IMR-90 (cell line): ENCODE measurements around the gene ZC3H12D. TPM values are rescaled to one million over a fixed set of nuclear protein-coding genes. Genes with fewer than 3 reads are reported as not detected.

ENCODE experiments used
- ATAC-seq: fragments of 200-7000 bp; cut with Tn5 transposase; 2 replicates; pipeline ENCODE4 v1.9.1; 2020; ENCODE audit warnings: low read depth, mild to moderate bottlenecking, moderate library complexity
- BruUV-seq: library from RNA; stranded (reverse); fragments of 400-500 nt; replicated peaks from 2 replicates; lab custom pipeline; 2021; lab: Mats Ljungman, UMichigan
- CTCF ChIA-PET: fragments of 300-600 bp; formaldehyde crosslinking; extraction: SDS; loops from one replicate; lab custom pipeline; 2021; ENCODE audit warnings: antibody characterized with exemption; lab: Yijun Ruan, JAX
- POLR2A ChIA-PET: fragments of 300-600 bp; sonication (Branson Sonifier 250); formaldehyde crosslinking; loops from one replicate; lab custom pipeline; 2022; ENCODE audit warnings: antibody characterized with exemption; ENCODE audit not compliant: unreplicated experiment; lab: Charles Lee
- DNase-seq: peaks from one replicate; pipeline ENCODE4 v3.0.0; 2013
- H2AFZ ChIP-seq: replicated peaks from 2 replicates; pipeline ENCODE3; 2013; ENCODE audit warnings: low read length, mild to moderate bottlenecking; ENCODE audit not compliant: poor library complexity
- H2AK5ac ChIP-seq: 2 replicates; pipeline ENCODE4 v1.6.1; 2013; ENCODE audit warnings: low read depth, low read length, inconsistent platforms
- H2AK9ac ChIP-seq: replicated peaks from 2 replicates; pipeline ENCODE3; 2013; ENCODE audit warnings: mild to moderate bottlenecking, low read depth, low read length, moderate library complexity; ENCODE audit not compliant: poor library complexity
- H2BK120ac ChIP-seq: 2 replicates; pipeline ENCODE4 v1.6.1; 2013; ENCODE audit warnings: low read depth, low read length, inconsistent platforms
- H2BK15ac ChIP-seq: 3 replicates; pipeline ENCODE4 v1.6.1; 2013; ENCODE audit warnings: low read depth, low read length, inconsistent platforms
- H2BK20ac ChIP-seq: 2 replicates; pipeline ENCODE4 v1.6.1; 2013; ENCODE audit warnings: low read depth, mild to moderate bottlenecking, inconsistent platforms, low read length, moderate library complexity
- H2BK5ac ChIP-seq: 2 replicates; pipeline ENCODE4 v1.6.1; 2013; ENCODE audit warnings: mild to moderate bottlenecking, low read depth, low read length, inconsistent platforms; ENCODE audit not compliant: poor library complexity, severe bottlenecking
- H3K14ac ChIP-seq: replicated peaks from 2 replicates; pipeline ENCODE4 v1.6.1; 2013; ENCODE audit warnings: low read depth, low read length, inconsistent platforms
- H3K18ac ChIP-seq: 2 replicates; pipeline ENCODE4 v1.6.1; 2013; ENCODE audit warnings: low read depth, low read length, control low read depth
- H3K23ac ChIP-seq: 2 replicates; pipeline ENCODE4 v1.6.1; 2013; ENCODE audit warnings: low read depth, low read length, inconsistent platforms
- H3K27ac ChIP-seq: 2 replicates; pipeline ENCODE4 v1.5.1; 2013; ENCODE audit warnings: mild to moderate bottlenecking, control low read depth, low read length; ENCODE audit not compliant: insufficient read depth
- H3K27me3 ChIP-seq: 2 replicates; pipeline ENCODE4 v1.6.1; 2013; ENCODE audit warnings: low read length; ENCODE audit not compliant: control insufficient read depth, insufficient read depth
- H3K36me3 ChIP-seq: 2 replicates; pipeline ENCODE4 v1.6.1; 2013; ENCODE audit warnings: low read length, mixed read lengths; ENCODE audit not compliant: control insufficient read depth, insufficient read depth
- H3K4ac ChIP-seq: 2 replicates; pipeline ENCODE4 v1.6.1; 2013; ENCODE audit warnings: low read depth, low read length, inconsistent platforms
- H3K4me1 ChIP-seq: 2 replicates; pipeline ENCODE4 v1.6.1; 2013; ENCODE audit warnings: low read length, mixed read lengths; ENCODE audit not compliant: control insufficient read depth, insufficient read depth
- H3K4me2 ChIP-seq: 2 replicates; pipeline ENCODE4 v1.6.1; 2013; ENCODE audit warnings: low read depth, mild to moderate bottlenecking, control low read depth, low read length, moderate library complexity
- H3K4me3 ChIP-seq: 2 replicates; pipeline ENCODE4 v1.5.1; 2013; ENCODE audit warnings: low read depth, mild to moderate bottlenecking, control low read depth, low read length, moderate library complexity; ENCODE audit not compliant: insufficient read depth
- H3K56ac ChIP-seq: 2 replicates; pipeline ENCODE4 v1.6.1; 2013; ENCODE audit warnings: low read length, inconsistent platforms; ENCODE audit not compliant: insufficient read depth; ENCODE audit errors: extremely low read depth
- H3K79me1 ChIP-seq, 2 experiments: 2 replicates each; pipeline ENCODE4 v1.6.1; 2013; ENCODE audit warnings: low read length in 2 of 2, inconsistent platforms in 1 of 2, low read depth in 1 of 2
- H3K9ac ChIP-seq: 2 replicates; pipeline ENCODE4 v1.6.1; 2013; ENCODE audit warnings: low read depth, low read length, control low read depth
- H3K9me1 ChIP-seq: 2 replicates; pipeline ENCODE4 v1.6.1; 2013; ENCODE audit warnings: low read length, inconsistent platforms; ENCODE audit not compliant: insufficient read depth
- H3K9me3 ChIP-seq: 2 replicates; pipeline ENCODE4 v1.6.1; 2013; ENCODE audit warnings: low read length; ENCODE audit not compliant: control insufficient read depth, insufficient read depth
- H4K20me1 ChIP-seq: 2 replicates; pipeline ENCODE4 v1.6.1; 2013; ENCODE audit warnings: low read length, inconsistent platforms; ENCODE audit not compliant: insufficient read depth
- H4K5ac ChIP-seq: 2 replicates; pipeline ENCODE4 v1.6.1; 2013; ENCODE audit warnings: mild to moderate bottlenecking, low read depth, low read length, control low read depth
- H4K8ac ChIP-seq, 2 experiments: 2 replicates each; pipeline ENCODE4 v1.6.1; 2013; ENCODE audit warnings: low read depth in 2 of 2, low read length in 2 of 2, control low read depth in 1 of 2, inconsistent platforms in 1 of 2
- H4K91ac ChIP-seq: 2 replicates; pipeline ENCODE4 v1.6.1; 2013; ENCODE audit warnings: low read depth, low read length, inconsistent platforms; ENCODE audit not compliant: insufficient read depth
- BHLHE40 ChIP-seq: fragments of 150-350 bp; IDR thresholded peaks from 2 replicates; pipeline ENCODE4 v1.6.1; 2016; ENCODE audit warnings: mild to moderate bottlenecking, low read depth, low read length
- CEBPB ChIP-seq: IDR thresholded peaks from 2 replicates; pipeline ENCODE4 v1.6.1; 2012; ENCODE audit warnings: low read depth, low read length, improper control_type of control experiment
- CHD1 ChIP-seq: IDR thresholded peaks from 2 replicates; pipeline ENCODE4 v1.6.1; 2012; ENCODE audit warnings: low read depth, low read length, improper control_type of control experiment
- FOS ChIP-seq: fragments of 150-350 bp; IDR thresholded peaks from 2 replicates; pipeline ENCODE4 v1.6.1; 2016; ENCODE audit warnings: low read depth, low read length
- MXI1 ChIP-seq: IDR thresholded peaks from 2 replicates; pipeline ENCODE4 v1.6.1; 2012; ENCODE audit warnings: low read depth, mild to moderate bottlenecking, low read length, moderate library complexity, borderline replicate concordance
- NFE2L2 ChIP-seq: fragments of 150-350 bp; IDR thresholded peaks from 2 replicates; pipeline ENCODE4 v1.6.1; 2016; ENCODE audit warnings: low read depth, mild to moderate bottlenecking, low read length
- RAD21 ChIP-seq: IDR thresholded peaks from 2 replicates; pipeline ENCODE4 v1.6.1; 2012; ENCODE audit warnings: low read length, improper control_type of control experiment
- RCOR1 ChIP-seq: IDR thresholded peaks from 2 replicates; pipeline ENCODE4 v1.6.1; 2012; ENCODE audit warnings: mild to moderate bottlenecking, low read length, improper control_type of control experiment; ENCODE audit not compliant: insufficient replicate concordance
- RFX5 ChIP-seq: IDR thresholded peaks from 2 replicates; pipeline ENCODE4 v1.8.0; 2012; ENCODE audit warnings: low read depth, mild to moderate bottlenecking, low read length, moderate library complexity
- SMC3 ChIP-seq: fragments of 150-350 bp; IDR thresholded peaks from 2 replicates; pipeline ENCODE4 v1.6.1; 2016; ENCODE audit warnings: low read depth, mild to moderate bottlenecking, antibody characterized with exemption, low read length, moderate library complexity
- WGBS, 2 experiments: methylation state at CpG; one replicate each; pipeline versions ENCODE4 v1.1.5 to v1.1.7; 2013; ENCODE audit warnings: missing lambda C conversion rate in 2 of 2; ENCODE audit not compliant: insufficient read length in 1 of 2; ENCODE audit errors: extremely low coverage in 2 of 2; 5-methylcytosine and 5-hydroxymethylcytosine counted together
- dilution Hi-C: fragments of 300-500 bp; cut with HindIII; formaldehyde crosslinking; loops from one replicate; pipeline ENCODE4 v1.14.3; 2018; ENCODE audit warnings: low sequenced_read_pairs; ENCODE audit not compliant: unreplicated experiment
- in situ Hi-C: fragments of 300-500 bp; cut with MboI; formaldehyde crosslinking; loops from 3 replicates; pipeline ENCODE4 v1.14.3; 2019; ENCODE audit warnings: low sequenced_read_pairs, inconsistent platforms, mixed read lengths
- intact Hi-C: fragments of 100-400 bp; cut with micrococcal nuclease; formaldehyde crosslinking; loops from 2 replicates; pipeline ENCODE4 v1.10.0; 2022
- polyA plus RNA-seq, 3 experiments: library from polyadenylated mRNA; depleted of rRNA; stranded (reverse); fragments of >200 nt; gene quantifications; 2 replicates each; pipeline ENCODE4 v1.2.3, GENCODE V29; 2012; ENCODE audit warnings: low replicate concordance in 1 of 3
- total RNA-seq: library from RNA; depleted of rRNA; stranded (reverse); fragments of >200 nt; gene quantifications from 2 replicates; pipeline ENCODE4 v1.2.3, GENCODE V29; 2012
- TF ChIP-seq, protein P1 (sequence below): fragments of 150-350 bp; IDR thresholded peaks from 2 replicates; pipeline ENCODE4 v1.6.1; 2016; ENCODE audit warnings: low read depth, mild to moderate bottlenecking, low read length, moderate library complexity, borderline replicate concordance
- TF ChIP-seq, protein P2 (sequence below): conservative IDR thresholded peaks from 2 replicates; pipeline ENCODE4 v1.5.1; 2012; ENCODE audit warnings: mild to moderate bottlenecking, low read depth, low read length, improper control_type of control experiment
- TF ChIP-seq, protein P3 (sequence below): fragments of 150-350 bp; IDR thresholded peaks from 2 replicates; pipeline ENCODE4 v1.6.1; 2017; ENCODE audit warnings: mild to moderate bottlenecking, antibody characterized with exemption, low read length, low read depth

ZC3H12D gene
- total and polyA plus RNA-seq, 2 of the 4 experiments (the other 2 are of a cell fraction), result under 0.01 to 0.12 TPM

DNA sequence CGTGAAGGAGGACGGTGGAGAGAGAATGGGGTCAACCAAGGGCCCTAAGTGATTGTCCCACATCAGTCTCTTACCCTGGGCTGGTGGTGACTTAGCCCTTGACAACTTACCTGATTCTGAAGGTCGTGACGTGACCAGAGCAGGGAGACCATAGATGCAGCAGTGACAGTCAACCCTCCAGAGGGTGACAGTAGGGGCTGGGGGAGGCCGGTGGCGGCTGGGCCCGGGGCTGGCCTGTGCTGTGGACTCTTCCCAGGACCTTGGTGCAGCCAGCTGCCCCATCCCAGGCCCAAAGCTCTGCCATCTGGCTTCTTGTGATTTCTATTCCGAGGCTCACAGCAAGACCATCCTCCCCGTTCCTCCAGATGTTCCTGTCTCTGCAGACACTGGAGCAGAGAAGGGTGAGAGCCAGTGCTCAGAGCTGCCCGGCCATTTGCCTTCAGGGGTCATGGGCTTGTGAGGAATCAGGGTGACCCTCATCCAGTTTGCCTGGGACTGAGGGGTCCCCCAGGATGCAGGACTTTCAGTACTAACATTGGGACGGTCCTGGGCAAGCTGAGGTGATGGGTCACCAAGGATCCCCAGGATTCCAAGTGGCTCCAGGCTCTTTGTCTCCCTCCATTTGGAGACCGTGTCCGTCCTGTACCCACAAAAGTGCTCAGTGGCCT lies 48.8 kb downstream of the ZC3H12D start:
- Histone ChIP-seq H4K20me1 (no peaks in the 10 kb centered on the region), H4K5ac (no peak overlapping the region), H2AFZ (no peak overlapping the region), H3K4me2 (no peak overlapping the region), H3K56ac (no peak overlapping the region), H3K79me1 (no peaks in the 10 kb centered on the region), H3K23ac (no peak overlapping the region), H3K4me1 (peaks cover 2% of the 10 kb centered on the region; the same call in 1 of the 2 replicates), H4K8ac (no peak overlapping the region), H2BK5ac (no peak overlapping the region), H3K9ac (no peak overlapping the region), H3K27me3 (peaks cover 2% of the 10 kb centered on the region), H3K9me1 (no peaks in the 10 kb centered on the region), H2AK5ac (no peak overlapping the region), H3K36me3 (no peaks in the 10 kb centered on the region), H4K91ac (no peak overlapping the region), H2BK20ac (no peak overlapping the region), H3K14ac (no peak overlapping the region), H2AK9ac (peak overlapping the region; percentile 45), H2BK120ac (no peak overlapping the region), H3K4ac (no peak overlapping the region), H2BK15ac (no peak overlapping the region), H3K4me3 (no peak overlapping the region), H3K27ac (no peak overlapping the region), H3K18ac (no peak overlapping the region), H3K9me3 (no peaks in the 10 kb centered on the region)
- BruUV-seq, result no TSS peak
- 100% methylated on average over 5 of the region's 13 CpGs; no CpG with 5 or more reads in 1 of the 2 experiments for WGBS, 2 experiments
- TF ChIP-seq SMC3 (no peak), NFE2L2 (no peak), MXI1 (no peak), CHD1 (no peak), RFX5 (no peak), RAD21 (no peak), FOS (no peak), RCOR1 (no peak), BHLHE40 (no peak), CEBPB (no peak)
- TF ChIP-seq, protein P1, sequence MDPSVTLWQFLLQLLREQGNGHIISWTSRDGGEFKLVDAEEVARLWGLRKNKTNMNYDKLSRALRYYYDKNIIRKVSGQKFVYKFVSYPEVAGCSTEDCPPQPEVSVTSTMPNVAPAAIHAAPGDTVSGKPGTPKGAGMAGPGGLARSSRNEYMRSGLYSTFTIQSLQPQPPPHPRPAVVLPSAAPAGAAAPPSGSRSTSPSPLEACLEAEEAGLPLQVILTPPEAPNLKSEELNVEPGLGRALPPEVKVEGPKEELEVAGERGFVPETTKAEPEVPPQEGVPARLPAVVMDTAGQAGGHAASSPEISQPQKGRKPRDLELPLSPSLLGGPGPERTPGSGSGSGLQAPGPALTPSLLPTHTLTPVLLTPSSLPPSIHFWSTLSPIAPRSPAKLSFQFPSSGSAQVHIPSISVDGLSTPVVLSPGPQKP, result no peak
- TF ChIP-seq, protein P2, sequence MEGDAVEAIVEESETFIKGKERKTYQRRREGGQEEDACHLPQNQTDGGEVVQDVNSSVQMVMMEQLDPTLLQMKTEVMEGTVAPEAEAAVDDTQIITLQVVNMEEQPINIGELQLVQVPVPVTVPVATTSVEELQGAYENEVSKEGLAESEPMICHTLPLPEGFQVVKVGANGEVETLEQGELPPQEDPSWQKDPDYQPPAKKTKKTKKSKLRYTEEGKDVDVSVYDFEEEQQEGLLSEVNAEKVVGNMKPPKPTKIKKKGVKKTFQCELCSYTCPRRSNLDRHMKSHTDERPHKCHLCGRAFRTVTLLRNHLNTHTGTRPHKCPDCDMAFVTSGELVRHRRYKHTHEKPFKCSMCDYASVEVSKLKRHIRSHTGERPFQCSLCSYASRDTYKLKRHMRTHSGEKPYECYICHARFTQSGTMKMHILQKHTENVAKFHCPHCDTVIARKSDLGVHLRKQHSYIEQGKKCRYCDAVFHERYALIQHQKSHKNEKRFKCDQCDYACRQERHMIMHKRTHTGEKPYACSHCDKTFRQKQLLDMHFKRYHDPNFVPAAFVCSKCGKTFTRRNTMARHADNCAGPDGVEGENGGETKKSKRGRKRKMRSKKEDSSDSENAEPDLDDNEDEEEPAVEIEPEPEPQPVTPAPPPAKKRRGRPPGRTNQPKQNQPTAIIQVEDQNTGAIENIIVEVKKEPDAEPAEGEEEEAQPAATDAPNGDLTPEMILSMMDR, result no peak
- TF ChIP-seq, protein P3, sequence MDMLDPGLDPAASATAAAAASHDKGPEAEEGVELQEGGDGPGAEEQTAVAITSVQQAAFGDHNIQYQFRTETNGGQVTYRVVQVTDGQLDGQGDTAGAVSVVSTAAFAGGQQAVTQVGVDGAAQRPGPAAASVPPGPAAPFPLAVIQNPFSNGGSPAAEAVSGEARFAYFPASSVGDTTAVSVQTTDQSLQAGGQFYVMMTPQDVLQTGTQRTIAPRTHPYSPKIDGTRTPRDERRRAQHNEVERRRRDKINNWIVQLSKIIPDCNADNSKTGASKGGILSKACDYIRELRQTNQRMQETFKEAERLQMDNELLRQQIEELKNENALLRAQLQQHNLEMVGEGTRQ, result no peak
- in situ Hi-C loops (no loop called here), intact Hi-C loops (loop anchor here (10.0 kb wide), 1 partner anchor 861 kb away; no protein-coding TSS in a partner anchor), dilution Hi-C loops (no loop called here)
- POLR2A ChIA-PET, result no interaction called here
- ATAC-seq, result no peak
- no peak for DNase-seq
- CTCF ChIA-PET, result no interaction called here
